NCI-H2029 (cell line): ENCODE data around the gene PTS.
A peak's percentile ranks its signal among the peaks of the same experiment; 100 is the strongest.

Source experiments
- DNase-seq: peaks from one replicate; lab custom pipeline; 2025; lab: John Stamatoyannopoulos, UW

PTS gene

DNA sequence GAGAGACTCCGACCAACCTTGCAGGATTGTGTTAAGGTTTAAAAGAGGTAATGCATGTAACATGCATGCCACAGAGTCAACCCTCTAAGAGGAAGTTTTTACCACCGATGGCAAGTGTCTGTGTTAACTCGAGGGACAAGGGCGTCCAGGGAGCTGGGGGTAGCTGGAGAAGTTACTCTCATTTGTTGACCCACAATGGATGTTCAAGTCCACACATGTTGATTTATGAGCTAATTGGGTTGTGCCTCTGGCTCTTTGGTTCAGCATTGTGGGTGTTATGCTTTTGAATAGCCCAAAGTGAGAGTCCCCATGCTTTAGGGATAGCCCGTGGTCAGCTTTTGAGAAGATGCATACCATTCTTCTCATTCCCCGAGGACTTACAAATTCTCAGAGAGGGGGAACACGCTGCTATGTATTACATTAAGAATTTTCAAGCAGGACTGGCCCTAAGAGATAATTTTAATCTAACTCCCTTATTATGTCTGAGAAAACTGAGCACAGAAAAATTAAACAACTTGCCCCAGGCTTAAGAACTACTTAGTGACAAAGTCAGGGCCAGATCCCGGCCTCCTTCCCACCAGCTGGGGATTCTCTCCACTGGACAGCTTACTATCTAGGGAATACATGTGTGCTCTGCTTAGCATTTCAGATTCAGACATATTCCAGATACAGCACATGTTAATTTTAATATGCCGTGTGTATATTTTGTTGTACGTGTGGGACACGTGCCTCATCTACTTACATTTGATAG is 39.6 kb downstream of the PTS start:
- no peak for DNase-seq

DNA sequence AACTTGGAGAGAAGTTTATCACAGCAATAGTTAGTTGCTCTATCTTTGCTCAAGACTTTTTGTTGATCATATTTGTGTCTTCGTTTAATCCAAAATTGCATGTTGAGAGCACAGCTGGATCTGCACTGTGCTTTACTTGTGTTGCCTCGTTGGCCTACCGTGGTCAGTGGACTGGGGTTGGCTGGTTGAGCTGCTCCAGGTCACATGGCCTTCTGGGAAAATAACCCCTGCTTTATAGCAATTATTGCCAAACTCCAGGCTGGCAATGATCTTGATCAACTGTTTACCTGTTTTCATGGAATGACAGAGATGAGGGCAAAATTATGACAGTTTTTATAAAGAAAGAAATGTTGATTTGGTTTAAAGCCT is 40.2 kb downstream of the PTS start:
- DNase-seq, result no peak

DNA sequence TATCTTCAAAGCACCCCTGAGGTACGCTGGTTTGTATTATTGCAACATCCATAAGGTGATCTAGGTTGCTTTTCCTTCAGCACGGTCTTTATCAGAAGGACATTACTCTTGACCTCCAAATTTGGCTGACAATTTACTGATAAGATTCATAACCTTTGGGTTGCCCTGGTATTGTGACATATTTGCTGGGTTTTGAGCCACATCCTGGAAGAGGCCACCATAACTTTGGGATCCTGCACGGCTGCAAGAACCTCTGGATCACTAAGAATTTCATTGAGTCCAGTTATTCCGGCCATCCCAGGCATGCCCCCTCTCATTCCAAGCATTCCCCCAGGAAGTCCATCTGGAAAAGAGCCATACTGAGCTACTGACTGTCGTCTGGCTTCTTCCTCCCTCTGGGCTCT is 41.0 kb downstream of the PTS start:
- no peak for DNase-seq

DNA sequence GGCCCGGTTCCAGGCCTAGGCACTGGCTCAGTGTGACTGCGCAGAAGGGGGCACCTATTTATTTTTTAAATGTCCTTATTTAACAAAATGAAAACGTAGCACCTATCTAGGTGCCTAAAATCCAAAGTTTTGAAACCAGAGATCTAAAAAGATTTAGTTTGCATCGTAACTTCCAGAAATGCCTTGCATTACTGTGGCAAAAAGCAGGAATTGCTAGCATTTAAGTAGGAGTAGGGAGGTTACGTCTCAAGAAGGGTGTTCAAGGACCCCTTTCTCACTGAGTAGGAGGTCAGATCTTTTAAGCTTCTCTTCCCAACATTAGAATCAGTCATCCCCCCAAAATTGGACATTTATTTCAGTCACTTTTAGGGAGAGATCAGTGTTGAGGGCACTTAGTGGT is 42.2 kb downstream of the PTS start:
- no peak for DNase-seq

DNA sequence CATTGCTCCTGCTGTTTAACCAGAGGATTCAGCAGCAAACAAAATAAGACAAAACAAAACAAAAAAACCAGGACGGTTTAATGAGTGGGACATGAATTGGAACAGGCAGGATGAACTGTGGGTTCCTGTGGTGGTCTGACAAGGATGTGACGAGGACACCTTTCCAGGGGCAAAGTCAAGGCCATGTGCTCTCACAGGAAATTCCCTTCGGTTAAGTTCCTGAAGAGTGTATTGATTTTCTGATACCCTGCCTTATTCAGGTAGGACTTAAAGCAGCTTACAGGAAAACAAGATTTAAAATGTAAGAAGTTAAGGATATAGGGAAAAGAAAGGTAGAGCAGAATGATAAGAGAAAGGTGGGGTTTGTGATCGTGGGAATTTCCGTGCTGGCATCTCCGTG is 42.9 kb downstream of the PTS start:
- DNase-seq, result no peak

DNA sequence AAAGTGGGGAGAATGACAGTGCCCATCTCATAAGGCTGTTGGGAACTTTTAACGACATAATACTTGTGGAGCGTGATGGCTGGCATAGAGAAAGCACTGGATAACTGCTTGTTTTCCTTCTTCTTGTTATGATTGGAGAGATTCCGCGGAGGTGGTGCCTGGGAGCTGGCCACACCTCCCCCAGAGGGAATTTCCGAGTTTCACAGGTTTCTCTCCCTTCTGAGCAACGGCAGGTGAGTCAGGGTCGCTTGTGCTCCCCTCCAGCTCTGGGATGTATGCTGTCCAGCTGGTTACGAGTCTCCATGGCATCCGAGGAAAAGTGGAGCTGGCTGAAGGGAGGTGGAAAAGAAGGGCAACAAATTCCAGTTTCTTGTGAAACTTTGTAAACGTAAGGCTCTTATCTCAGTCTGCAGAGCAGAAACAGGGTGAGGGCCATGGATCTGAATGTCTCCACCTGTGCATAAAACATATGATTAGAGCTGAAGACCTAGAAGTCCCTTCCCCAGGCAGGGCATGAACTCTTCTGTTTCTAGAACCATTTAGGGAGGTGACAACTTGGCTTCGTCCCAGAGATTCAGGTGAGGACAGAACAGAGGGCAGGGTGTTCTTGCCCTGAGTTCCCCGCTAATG is 44.4 kb downstream of the PTS start:
- DNase-seq, result peak; percentile 39

DNA sequence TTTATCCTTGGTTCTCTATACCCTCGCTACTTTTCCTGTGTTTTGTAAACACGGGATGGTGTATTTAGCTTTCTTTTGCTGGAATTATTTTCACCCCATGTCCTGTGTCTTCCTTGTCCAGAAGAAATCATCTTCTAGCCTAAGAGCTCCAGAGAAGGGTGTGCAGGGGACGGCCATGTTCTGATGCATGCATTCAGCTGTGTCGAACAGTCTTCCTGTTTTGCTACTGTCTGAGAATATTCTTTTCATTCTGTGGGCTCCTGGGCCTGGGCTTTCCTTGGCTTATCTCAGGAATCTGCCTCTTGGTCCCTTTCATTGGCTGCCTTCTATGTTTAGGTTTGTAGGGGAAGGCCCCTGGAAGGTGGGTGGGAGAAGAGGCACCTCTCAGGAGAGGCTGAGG is 45.0 kb downstream of the PTS start:
- no peak for DNase-seq

DNA sequence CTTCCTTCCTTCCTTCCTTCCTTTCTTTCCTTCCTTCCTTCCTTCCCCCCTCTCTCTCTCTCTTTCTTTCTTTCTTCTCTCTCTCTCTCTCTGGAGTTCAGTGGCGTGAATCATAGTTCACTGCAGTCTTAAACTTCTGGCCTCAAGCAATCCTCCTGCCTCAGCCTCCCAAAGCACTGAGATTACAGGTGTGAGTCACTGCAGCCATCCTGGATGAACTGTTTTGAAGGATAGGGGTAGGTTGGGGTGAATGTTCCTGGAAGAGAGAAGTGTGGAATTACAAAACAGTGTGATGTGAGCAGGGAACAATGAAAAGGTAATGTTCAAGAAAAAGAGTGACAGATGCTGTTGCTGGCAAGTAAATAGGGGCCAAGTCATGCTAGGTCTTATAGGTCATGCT is 46.8 kb downstream of the PTS start:
- DNase-seq, result no peak

DNA sequence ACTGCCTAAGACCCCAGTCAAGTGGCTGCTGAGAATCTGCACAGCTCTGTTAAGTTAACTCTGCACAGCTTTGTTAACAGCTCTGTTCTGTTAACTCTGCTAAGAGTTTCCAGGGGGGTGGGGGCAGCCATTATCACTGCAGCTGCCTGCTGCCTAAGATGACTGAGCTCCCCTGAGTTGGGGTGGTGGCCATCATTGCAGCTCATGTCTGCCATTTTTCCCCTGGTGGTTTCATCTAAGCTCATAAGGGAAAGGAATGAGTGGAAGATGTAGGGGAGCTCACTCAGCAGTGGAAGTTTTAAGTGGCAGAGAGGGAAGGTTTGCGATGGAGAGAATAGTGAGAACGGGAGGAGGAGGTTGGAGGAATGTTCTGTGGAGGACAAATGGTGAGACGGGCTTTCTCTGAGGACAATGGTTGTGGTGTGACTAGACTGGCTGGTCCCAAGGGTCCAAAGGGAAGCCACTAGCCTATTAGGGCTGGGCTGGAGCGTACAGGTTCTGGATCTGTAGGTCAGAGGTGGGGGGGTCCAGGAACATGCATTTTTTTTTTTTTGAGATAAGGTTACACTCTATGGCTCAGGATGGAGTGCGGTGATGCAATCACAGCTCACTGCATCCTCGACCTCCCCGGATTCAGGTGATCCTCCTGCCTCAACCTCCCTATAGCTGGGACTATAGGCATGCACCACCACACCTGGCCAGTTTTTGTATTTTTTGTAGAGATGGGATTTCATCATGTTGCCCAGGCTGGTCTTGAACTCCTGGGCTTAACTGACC is 48.0 kb downstream of the PTS start:
- no peak for DNase-seq

DNA sequence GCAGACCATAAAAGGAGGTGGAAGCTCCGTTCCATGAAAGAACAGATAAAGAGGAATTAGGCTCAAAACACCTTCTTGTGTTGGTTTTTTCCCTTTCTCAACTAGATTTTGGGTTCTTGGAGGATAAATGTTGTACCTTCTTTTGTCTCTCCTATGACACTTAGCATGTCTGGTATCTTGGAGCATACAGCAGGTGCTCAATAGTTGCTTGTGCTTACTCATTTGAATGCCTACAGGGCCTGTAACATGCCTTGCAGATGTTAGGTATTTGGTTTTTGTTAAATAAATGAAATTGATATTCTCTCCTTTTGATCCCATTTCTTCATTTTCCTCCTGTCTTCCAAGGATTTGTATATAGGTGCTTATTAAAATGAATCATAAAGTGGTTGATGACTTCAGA is 50.8 kb downstream of the PTS start:
- no peak for DNase-seq

DNA sequence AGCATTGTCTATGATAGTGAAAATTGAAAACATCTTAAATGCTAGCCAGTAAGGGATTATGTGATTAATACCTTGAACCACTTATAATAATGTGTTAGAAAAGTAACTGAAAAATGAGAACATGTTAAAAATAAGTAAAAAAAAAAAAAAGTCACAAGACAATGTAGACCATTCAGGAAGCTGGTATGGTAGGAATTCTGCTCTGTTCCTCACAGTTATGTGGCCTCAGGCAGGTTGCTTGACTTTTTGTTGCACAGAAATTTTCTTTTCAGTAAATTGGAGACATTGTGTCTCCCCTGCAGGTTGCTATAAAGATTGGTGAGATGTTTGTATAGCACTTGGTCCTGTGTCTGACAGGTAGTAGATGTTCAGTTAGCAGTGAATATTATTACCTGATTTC is 51.7 kb downstream of the PTS start:
- no peak for DNase-seq

DNA sequence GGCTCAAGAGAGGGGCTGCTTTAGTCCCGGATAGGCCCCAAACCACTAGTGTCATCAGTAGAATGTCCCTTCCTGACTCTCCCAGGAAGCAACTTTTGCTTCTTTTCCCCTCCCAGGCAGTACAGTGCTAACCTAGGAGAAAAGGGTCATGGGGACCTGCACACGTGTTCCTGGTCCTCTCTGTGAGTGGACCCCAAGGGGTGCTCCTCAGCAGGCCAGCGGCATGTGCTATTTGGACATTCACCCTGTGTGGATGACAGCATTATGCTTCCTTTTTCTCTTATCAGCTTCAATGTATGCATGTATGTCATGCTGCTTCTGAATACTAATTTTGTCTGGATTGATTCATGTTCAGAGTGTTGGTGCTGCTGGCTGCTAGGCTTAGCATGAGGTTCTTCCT is 52.6 kb downstream of the PTS start:
- no peak for DNase-seq

DNA sequence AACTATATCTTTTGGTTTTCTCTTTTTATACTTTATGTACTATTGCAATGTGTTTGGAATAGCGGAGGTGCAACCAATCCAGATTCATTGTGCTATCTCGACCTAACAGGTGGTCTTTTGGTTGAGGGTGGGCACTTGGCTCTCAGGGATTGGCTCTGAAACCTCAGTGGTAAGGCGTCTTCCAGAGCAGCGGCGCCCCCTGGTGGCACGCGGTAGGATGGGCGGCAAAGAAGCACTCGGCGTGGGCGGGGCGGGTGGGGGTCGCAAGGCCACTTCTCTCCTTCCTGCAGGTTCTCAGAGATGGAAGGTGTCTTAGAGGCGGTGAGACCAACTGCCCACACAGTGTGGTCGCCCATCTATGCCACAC is 53.7 kb downstream of the PTS start:
- DNase-seq, result peak; percentile 22

DNA sequence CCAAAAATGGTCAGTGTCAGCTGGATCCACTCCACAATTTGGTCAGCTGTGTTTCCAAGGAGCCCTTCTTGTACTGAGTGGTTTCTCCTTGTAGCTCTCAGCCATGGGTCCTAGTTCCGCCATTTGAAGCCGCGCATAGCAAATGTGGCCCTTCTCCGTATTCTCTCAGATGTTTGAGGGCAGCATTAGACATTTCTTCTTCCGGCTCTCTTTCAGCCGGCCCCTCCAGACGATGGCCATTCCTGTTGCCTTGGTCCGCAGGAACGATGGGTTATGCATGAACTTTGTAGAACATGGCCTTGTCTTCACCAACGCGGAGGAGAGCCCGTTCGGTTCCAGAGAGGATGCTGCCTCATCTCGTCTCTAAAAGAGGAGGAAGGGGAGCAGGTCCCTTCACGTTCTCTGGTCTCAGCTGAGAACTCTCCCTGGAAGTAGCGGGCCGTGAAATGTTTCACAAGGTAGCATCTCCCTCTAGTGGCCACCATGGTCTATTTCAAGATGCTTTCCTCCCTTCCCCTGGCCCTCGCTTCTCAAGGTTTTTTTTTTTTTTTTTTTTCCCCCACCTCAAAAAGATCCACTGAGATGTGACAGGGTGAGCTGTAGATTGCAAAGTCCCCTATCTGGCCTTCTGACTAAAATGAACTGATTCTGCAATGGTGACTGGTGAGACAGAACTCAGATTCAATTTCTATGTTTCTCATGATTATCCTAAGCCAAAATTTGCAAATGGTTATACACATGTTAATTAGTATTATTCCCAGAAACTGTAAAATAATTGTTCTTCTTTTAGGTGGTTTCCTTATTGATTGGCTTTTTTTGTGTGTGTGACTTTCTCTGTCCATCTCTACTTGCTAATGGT is 54.3 kb downstream of the PTS start:
- peak; percentile 81 for DNase-seq

DNA sequence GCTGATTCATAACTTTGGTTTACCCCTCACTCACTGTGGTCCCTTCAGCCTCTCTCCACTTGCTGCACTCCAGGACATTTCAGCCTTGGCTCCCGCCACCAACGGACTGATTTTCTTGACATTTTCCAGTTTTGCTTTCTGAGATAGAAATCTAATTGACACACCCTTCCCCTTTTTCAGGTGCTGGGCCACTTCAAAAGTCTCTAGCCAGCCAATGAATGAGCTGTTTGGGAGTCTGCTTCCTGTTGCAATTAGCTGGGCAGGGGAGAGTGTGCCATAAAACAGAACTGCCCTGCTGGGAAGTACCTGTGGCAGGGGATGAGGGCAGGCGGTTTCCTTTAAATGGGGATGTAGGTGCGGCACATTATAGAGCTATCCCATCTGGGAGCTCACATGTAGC is 55.5 kb downstream of the PTS start:
- no peak for DNase-seq
